CD4-positive, CD25-positive, alpha-beta regulatory T cell (primary cell): ENCODE measurements around the gene CPT1C. TPM values are rescaled to one million over a fixed set of nuclear protein-coding genes. Genes with fewer than 3 reads are reported as not detected.

Experiments used
- ATAC-seq, 2 donors: fragments of 150-1000 bp; cut with Tn5 transposase; one replicate each; pipeline ENCODE4 v1.10.0; 2021; ENCODE audit warnings: low read depth in 2 of 2, moderate number of reproducible peaks in 2 of 2, moderate library complexity in 1 of 2
- DNase-seq, 3 donors: peaks; one replicate each; pipeline versions ENCODE4 v3.0.0 to v3.0.0-alpha.2; 2012 to 2022; ENCODE audit warnings: mixed read lengths in 1 of 3
- H3K27ac ChIP-seq: one replicate; pipeline ENCODE4 v1.7.0; 2013; ENCODE audit warnings: mild to moderate bottlenecking, low read length; ENCODE audit not compliant: insufficient read depth, poor library complexity, severe bottlenecking
- H3K27me3 ChIP-seq: one replicate; pipeline ENCODE4 v1.7.0; 2013; ENCODE audit warnings: low read length; ENCODE audit not compliant: control insufficient read depth, insufficient read depth
- H3K36me3 ChIP-seq: one replicate; pipeline ENCODE4 v1.7.0; 2013; ENCODE audit warnings: mild to moderate bottlenecking, low read length, moderate library complexity; ENCODE audit not compliant: control insufficient read depth, insufficient read depth
- H3K4me1 ChIP-seq: 2 replicates; pipeline ENCODE4 v1.7.0; 2013; ENCODE audit warnings: mild to moderate bottlenecking, low read length; ENCODE audit not compliant: insufficient read depth, control insufficient read depth, poor library complexity, severe bottlenecking
- H3K4me3 ChIP-seq: one replicate; pipeline ENCODE4 v1.7.0; 2013; ENCODE audit warnings: low read depth, mild to moderate bottlenecking, low read length, moderate library complexity
- H3K9me3 ChIP-seq, 2 experiments: 1 replicate in 1 of 2; 2 replicates in 1 of 2; pipeline ENCODE4 v1.7.0; 2013; ENCODE audit warnings: low read length in 2 of 2, mild to moderate bottlenecking in 1 of 2, moderate library complexity in 1 of 2; ENCODE audit not compliant: control insufficient read depth in 2 of 2
- H3K27ac Mint-ChIP-seq, 3 donors: one replicate each; pipeline ENCODE4 v1.8.0; 2020 to 2022; ENCODE audit warnings: mild to moderate bottlenecking in 3 of 3, mixed read lengths in 3 of 3, moderate library complexity in 2 of 3
- H3K27me3 Mint-ChIP-seq: one replicate; pipeline ENCODE4 v1.8.0; 2022; ENCODE audit warnings: mild to moderate bottlenecking, mixed read lengths
- H3K36me3 Mint-ChIP-seq: one replicate; pipeline ENCODE4 v1.8.0; 2020; ENCODE audit warnings: mixed read lengths
- H3K4me1 Mint-ChIP-seq, 4 donors: one replicate each; pipeline ENCODE4 v1.8.0; 2020 to 2022; ENCODE audit warnings: mixed read lengths in 4 of 4, mild to moderate bottlenecking in 1 of 4
- H3K4me3 Mint-ChIP-seq, 4 donors: one replicate each; pipeline ENCODE4 v1.8.0; 2020 to 2022; ENCODE audit warnings: mild to moderate bottlenecking in 4 of 4, mixed read lengths in 4 of 4, moderate library complexity in 3 of 4
- H3K9me3 Mint-ChIP-seq, 7 donors: one replicate each; pipeline ENCODE4 v1.8.0; 2020 to 2022; ENCODE audit warnings: mixed read lengths in 7 of 7, mild to moderate bottlenecking in 3 of 7, moderate library complexity in 2 of 7
- polyA plus RNA-seq, 4 donors: library from polyadenylated mRNA; unstranded; fragments of 300-500 nt; fragmentation: Illumina TruSeq; gene quantifications; one replicate each; pipeline ENCODE4 v1.2.3, GENCODE V29; 2021
- total RNA-seq: library from RNA; stranded (reverse); gene quantifications from one replicate; pipeline ENCODE4 v1.2.3, GENCODE V29; 2022

Gene CPT1C
- total and polyA plus RNA-seq, 5 donors from 2014 or later = 0.41 to 0.84 (median 0.60) TPM; not detected in 1

- H3K36me3 ChIP-seq = no peaks in the 10 kb centered on the region
- Mint-ChIP-seq H3K27me3 (peaks cover 9% of the 10 kb centered on the region), H3K27ac (no peak overlapping the region), H3K4me1 (no peaks in the 10 kb centered on the region), H3K4me3 (no peak overlapping the region), H3K36me3 (no peaks in the 10 kb centered on the region), H3K9me3 (no peaks in the 10 kb centered on the region)
- DNase-seq (no peak), ATAC-seq (no peak)
- H3K4me1 ChIP-seq = no peaks in the 10 kb centered on the region
- no peak overlapping the region for H3K4me3 ChIP-seq
- H3K27me3 ChIP-seq = no peaks in the 10 kb centered on the region
- H3K9me3 ChIP-seq = no peaks in the 10 kb centered on the region
- H3K27ac ChIP-seq = no peak overlapping the region
Observed at GRCh38 chr19:49704888-49705642, 14.1 kb downstream of the CPT1C start.

GRCh38 chr19:49705919-49706318 is 15.0 kb downstream of the CPT1C start:
- ATAC-seq = no peak
- Histone ChIP-seq H3K4me1 (no peaks in the 10 kb centered on the region), H3K9me3 (no peaks in the 10 kb centered on the region), H3K27me3 (no peaks in the 10 kb centered on the region), H3K36me3 (no peaks in the 10 kb centered on the region), H3K27ac (no peak overlapping the region), H3K4me3 (no peak overlapping the region)
- H3K9me3 Mint-ChIP-seq = no peaks in the 10 kb centered on the region
- no peaks in the 10 kb centered on the region for H3K4me1 Mint-ChIP-seq
- DNase-seq = no peak
- H3K27ac Mint-ChIP-seq = no peak overlapping the region
- peaks cover 9% of the 10 kb centered on the region for H3K27me3 Mint-ChIP-seq
- H3K4me3 Mint-ChIP-seq = no peak overlapping the region
- H3K36me3 Mint-ChIP-seq = no peaks in the 10 kb centered on the region

- H3K4me3 ChIP-seq = no peak overlapping the region
- H3K36me3 ChIP-seq = no peaks in the 10 kb centered on the region
- peaks cover 0 to 2% (median 0%) of the 10 kb centered on the region in 4 donors for H3K4me1 Mint-ChIP-seq
- H3K4me1 ChIP-seq = no peaks in the 10 kb centered on the region
- H3K36me3 Mint-ChIP-seq = no peaks in the 10 kb centered on the region
- no peaks in the 10 kb centered on the region for H3K9me3 Mint-ChIP-seq
- no peak overlapping the region for H3K4me3 Mint-ChIP-seq
- H3K9me3 ChIP-seq = no peaks in the 10 kb centered on the region
- no peak for ATAC-seq
- H3K27ac Mint-ChIP-seq = no peak overlapping the region
- no peaks in the 10 kb centered on the region for H3K27me3 ChIP-seq
- no peak overlapping the region for H3K27ac ChIP-seq
- DNase-seq = no peak
- H3K27me3 Mint-ChIP-seq = peaks cover 5% of the 10 kb centered on the region
Observed at GRCh38 chr19:49710372-49710951, 19.5 kb downstream of the CPT1C start.

GRCh38 chr19:49712397-49712859 is 21.5 kb downstream of the CPT1C start:
- Mint-ChIP-seq H3K4me3 (no peak overlapping the region), H3K9me3 (no peaks in the 10 kb centered on the region), H3K4me1 (peaks cover 2 to 8% (median 5%) of the 10 kb centered on the region in 4 donors), H3K27ac (no peak overlapping the region), H3K36me3 (peaks cover under 1% of the 10 kb centered on the region), H3K27me3 (peaks cover 5% of the 10 kb centered on the region)
- no peak for ATAC-seq
- no peaks in the 10 kb centered on the region for H3K27me3 ChIP-seq
- H3K4me3 ChIP-seq = no peak overlapping the region
- H3K4me1 ChIP-seq = peaks cover 3% of the 10 kb centered on the region
- no peaks in the 10 kb centered on the region for H3K36me3 ChIP-seq
- H3K9me3 ChIP-seq = no peaks in the 10 kb centered on the region
- DNase-seq = no peak
- H3K27ac ChIP-seq = no peak overlapping the region

GRCh38 chr19:49713236-49713845 is 22.4 kb downstream of the CPT1C start:
- ATAC-seq = no peak
- H3K4me1 Mint-ChIP-seq = peaks cover 5 to 15% (median 10%) of the 10 kb centered on the region in 4 donors

GRCh38 chr19:49716154-49716553 is 25.2 kb downstream of the CPT1C start:
- no peaks in the 10 kb centered on the region for H3K9me3 ChIP-seq
- Mint-ChIP-seq H3K4me3 (peak overlapping the region in 1 of 4 donors; percentile 26), H3K27me3 (no peaks in the 10 kb centered on the region), H3K36me3 (peaks cover 4% of the 10 kb centered on the region), H3K9me3 (peaks cover 0 to 2% (median 0%) of the 10 kb centered on the region in 7 donors), H3K4me1 (peaks cover 6 to 17% (median 10%) of the 10 kb centered on the region in 4 donors), H3K27ac (no peak overlapping the region)
- H3K4me3 ChIP-seq = no peak overlapping the region
- ATAC-seq (no peak), DNase-seq (no peak)
- peaks cover 8% of the 10 kb centered on the region for H3K4me1 ChIP-seq
- H3K36me3 ChIP-seq = no peaks in the 10 kb centered on the region
- no peak overlapping the region for H3K27ac ChIP-seq
- no peaks in the 10 kb centered on the region for H3K27me3 ChIP-seq

More at GRCh38 chr19:49713236-49713845, 22.4 kb downstream of the CPT1C start:
- no peaks in the 10 kb centered on the region for H3K9me3 Mint-ChIP-seq
- H3K36me3 Mint-ChIP-seq = peaks cover 4% of the 10 kb centered on the region
- H3K27ac Mint-ChIP-seq = no peak overlapping the region
- no peak for DNase-seq
- Histone ChIP-seq H3K36me3 (no peaks in the 10 kb centered on the region), H3K9me3 (no peaks in the 10 kb centered on the region), H3K4me3 (no peak overlapping the region), H3K27ac (no peak overlapping the region), H3K4me1 (peaks cover 8% of the 10 kb centered on the region), H3K27me3 (no peaks in the 10 kb centered on the region)
- peaks cover 1% of the 10 kb centered on the region for H3K27me3 Mint-ChIP-seq
- no peak overlapping the region for H3K4me3 Mint-ChIP-seq

- DNase-seq (no peak), ATAC-seq (no peak)
- H3K4me3 Mint-ChIP-seq = peak overlapping the region in 3 of 4 donors; percentile 35 to 81 (median 53)
- peaks cover 8% of the 10 kb centered on the region for H3K4me1 ChIP-seq
- H3K27ac Mint-ChIP-seq = peak overlapping the region; percentile 40 to 96 (median 78)
- H3K4me1 Mint-ChIP-seq = peaks cover 6 to 19% (median 12%) of the 10 kb centered on the region in 4 donors
- peaks cover 4% of the 10 kb centered on the region for H3K36me3 Mint-ChIP-seq
- no peaks in the 10 kb centered on the region for H3K9me3 ChIP-seq
- peaks cover 0 to 2% (median 0%) of the 10 kb centered on the region in 7 donors for H3K9me3 Mint-ChIP-seq
- no peaks in the 10 kb centered on the region for H3K27me3 ChIP-seq
- H3K4me3 ChIP-seq = no peak overlapping the region
- no peak overlapping the region for H3K27ac ChIP-seq
- H3K36me3 ChIP-seq = no peaks in the 10 kb centered on the region
- no peaks in the 10 kb centered on the region for H3K27me3 Mint-ChIP-seq
Observed at GRCh38 chr19:49718511-49718910, 27.6 kb downstream of the CPT1C start.
